Fibroblast of peridontal ligament (primary cell): ENCODE measurements around the gene PLEKHM1.
A peak's percentile ranks its signal among the peaks of the same experiment; 100 is the strongest.

Source experiments
- DNase-seq: peaks from one replicate; pipeline ENCODE4 v3.0.0-alpha.2; 2010; ENCODE audit errors: extremely low read depth

Gene PLEKHM1

DNA sequence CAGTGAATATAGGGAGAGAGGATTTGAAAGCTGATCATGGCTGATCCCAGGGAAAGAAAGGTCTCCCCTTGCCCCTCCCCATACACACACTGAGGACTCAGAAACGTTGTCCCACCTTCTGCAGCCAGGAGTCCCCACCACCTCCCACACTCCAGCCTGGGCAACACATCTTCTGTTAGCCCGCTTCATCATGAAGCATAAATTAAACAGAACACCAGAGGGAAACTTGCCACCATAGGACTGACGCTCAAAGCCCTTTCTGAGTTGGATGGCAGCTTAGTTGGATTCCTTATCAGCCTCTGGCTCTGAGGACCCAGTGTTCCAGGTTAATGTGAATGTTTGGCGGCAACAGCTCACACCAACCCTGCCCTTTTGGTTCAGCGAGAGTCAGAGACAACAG is 91.7 kb downstream of the PLEKHM1 start:
- no peak for DNase-seq

DNA sequence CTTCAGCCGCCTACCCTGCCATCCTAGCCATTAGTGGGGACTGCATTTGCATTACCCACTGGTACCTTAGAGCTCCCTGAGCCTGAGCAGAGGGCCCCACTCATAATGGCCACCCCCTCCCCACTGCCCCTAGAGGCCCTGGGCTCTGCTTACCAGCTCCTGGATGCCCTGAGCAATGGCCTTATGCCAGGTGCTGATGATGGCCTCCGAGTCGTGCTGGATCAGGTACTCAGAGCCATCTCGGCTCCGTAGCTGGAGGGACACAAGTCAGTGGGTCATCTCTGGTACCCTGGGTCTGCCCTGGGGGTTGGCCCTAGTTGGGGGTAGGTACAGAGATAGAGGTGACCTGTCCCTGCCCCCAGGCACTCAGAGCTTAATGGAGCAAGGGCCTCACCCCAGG is 92.7 kb downstream of the PLEKHM1 start:
- DNase-seq = no peak

DNA sequence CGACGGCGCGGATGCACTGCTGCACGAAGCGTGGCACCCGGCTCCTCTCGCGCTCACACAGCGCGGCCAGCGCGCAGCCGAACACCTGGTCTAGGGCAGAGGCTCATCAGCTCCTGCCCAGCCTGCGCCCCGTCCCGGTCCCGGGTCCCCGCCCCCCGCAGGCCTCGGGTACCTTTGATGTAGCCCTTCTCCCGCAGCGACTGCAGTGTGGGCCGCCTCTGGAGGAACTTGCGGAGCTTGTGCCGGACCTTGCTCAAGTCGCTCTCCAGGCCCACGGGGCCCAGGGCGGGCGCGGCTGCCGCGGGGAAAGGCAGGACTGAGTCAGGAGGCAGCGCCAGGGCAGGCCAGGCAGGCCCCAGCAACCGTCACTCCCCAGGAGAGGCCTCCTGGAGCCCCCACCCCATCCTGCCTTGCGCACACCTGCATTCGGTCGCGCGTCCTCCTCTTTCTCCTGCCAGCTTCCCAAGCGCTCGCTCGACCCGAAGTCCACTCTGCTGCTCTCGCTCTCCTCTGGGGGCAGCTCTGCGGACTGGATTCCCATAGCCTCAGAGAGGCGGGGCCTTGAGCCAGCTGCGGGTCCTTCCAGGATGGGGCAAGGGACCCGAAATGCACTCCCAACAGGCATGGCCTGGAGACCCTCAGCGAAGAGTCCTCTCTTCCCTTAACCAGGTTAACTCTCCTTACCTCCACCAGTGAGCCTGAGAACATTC is 93.9 kb downstream of the PLEKHM1 start:
- no peak for DNase-seq

DNA sequence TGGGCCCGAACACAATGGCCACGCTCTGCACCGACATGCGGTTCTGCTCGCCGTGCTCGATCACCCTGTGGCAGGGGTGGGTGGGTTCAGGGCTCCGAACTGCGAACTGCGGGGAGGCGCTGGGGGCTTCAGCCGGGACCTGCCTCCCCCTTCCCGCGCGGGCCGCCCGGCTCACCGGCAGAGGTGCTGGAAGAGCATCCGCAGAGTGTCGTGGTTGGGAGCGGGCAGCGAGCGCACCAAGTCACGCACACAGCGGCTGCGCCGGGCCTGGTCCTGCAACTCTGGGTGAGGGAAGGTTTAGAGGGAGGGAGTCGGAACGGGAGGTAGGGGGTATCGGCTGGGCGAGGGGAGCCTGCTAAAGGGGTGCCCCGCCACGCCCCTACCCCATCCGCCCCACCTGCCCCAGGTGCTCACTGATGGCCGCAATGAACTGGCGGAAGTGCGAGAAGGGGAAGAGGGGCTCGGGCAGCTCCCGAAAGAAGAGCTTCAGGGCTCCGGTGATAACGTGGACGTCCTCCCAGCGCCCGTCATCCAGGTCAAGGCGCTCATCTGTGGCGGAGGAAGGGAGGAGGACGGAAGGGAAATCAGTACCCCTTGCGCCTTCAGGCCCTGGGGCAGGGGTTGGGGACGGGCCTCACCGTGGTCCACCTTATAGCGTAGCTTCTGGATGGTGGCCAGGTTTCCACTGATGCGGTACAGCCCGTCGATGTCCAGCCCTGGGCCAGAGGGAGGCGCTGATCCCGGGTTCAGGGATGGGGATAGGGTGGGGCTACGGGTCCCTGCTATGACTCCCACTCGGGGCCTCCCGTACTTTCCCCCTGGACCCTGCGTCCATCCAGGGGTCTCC is 94.7 kb downstream of the PLEKHM1 start:
- DNase-seq = no peak

DNA sequence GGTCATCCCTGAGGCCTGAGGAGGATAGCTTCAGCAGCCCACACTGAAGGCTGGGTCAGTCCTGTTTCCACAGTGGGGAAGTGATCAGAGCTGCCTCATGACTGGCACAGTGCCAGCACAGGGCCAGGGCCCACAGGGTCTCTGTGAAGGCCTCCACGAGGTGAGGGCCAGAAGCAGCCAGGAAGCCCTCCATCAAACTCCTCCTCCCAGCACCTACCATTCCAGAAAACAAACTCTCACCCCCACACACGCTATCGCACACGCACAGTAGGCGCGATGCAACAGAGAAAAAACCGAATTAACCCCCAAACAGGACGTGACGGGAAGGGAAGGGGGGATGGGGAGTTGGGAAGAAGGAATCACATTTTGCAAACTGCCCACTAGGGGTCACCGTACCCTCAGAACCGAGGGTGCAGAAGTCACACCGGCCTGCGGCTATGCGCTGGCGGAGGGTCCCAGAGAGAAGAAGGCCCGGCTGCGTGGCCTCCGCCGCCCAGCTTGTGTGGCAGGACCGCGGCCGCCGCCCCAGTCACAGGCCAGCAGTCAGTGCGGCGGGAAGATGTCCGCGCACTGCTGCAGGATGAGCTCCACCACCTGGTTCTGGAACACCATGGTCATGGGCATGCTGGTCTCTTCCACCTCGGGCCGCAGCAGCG is 95.5 kb downstream of the PLEKHM1 start:
- peak; percentile 83 for DNase-seq

GRCh38 chr17:45394564-45394912 is 96.0 kb downstream of the PLEKHM1 start:
- DNase-seq = no peak

GRCh38 chr17:45394091-45394490 is 96.4 kb downstream of the PLEKHM1 start:
- no peak for DNase-seq

- DNase-seq = no peak
Observed at GRCh38 chr17:45393411-45393810, 97.1 kb downstream of the PLEKHM1 start.

- DNase-seq = no peak
Observed at GRCh38 chr17:45391918-45392317, 98.6 kb downstream of the PLEKHM1 start.

DNA sequence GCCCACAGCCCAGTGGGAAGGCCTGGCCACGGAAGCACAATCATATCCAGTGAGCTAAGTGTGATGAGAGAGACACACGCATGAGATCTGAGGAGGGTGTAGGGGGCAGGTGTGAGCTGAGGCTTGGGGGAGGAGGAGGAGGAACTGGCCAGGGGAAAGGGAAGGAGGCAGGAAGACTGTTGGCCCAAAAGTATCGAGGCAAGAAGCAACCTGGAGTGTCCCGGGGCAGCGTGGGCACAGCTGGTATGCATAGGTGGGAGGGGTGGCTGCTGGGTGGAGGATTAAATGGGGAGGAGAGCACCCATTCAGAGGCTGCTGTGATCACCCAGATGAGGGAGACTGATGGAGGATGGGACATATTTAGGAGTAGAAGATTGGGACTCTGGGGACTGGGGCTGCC is 99.2 kb downstream of the PLEKHM1 start:
- DNase-seq = no peak

DNA sequence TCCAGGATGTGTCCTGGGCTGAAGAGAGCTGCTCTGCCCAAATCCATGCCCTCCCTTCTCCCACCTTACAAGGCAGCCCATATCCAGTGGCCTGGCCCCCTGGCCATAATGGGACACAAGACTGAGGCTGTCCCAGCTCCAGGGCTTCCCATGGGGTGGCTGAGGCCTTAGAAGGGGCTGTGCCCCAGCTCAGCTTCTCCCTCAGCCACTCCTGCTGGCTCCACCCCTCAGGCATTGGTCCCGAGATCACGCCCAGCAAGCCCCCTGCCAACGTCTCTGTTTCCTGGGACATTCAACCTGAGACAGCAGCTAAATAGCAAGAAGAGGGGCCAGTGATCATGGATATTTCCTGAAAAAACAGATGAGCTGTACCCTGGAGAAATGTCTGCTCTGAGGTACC is 101.2 kb downstream of the PLEKHM1 start:
- no peak for DNase-seq

DNA sequence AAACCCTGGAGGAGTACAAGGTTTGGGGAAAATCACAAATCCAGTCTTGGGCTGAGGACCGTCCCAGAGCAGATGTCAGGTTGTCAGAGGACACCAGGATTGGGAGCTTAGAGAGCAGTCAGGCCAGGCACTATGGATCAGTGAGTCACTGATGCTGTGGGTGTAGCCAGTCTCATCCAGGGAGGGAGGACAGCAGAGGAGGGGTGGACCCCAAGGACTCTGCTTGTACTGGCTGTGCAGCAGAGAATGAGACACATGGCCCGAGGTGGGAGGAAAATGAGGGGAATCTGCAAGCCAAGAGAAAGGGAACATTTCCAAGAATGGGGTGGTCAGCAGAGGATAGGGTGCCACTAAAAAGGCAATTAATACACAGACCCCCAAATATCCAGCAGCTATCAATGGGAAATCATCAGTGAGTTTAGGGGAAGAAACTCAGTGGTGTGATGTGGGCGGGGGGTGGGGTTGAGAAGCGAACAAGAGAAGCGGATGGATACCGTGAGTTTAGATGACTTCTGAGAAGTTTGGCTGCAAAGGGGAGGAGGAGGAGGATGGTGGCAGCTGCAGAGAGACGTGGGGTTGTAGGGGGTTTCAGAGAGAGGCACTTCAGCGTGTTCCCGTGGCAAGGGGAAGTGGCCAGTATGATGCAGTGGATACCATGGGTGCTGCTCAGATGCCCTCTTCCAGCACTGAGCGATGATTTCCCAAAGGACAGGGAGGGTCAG is 101.8 kb downstream of the PLEKHM1 start:
- peak; percentile 29 for DNase-seq

- no peak for DNase-seq
Observed at GRCh38 chr17:45387739-45388138, 102.8 kb downstream of the PLEKHM1 start.

DNA sequence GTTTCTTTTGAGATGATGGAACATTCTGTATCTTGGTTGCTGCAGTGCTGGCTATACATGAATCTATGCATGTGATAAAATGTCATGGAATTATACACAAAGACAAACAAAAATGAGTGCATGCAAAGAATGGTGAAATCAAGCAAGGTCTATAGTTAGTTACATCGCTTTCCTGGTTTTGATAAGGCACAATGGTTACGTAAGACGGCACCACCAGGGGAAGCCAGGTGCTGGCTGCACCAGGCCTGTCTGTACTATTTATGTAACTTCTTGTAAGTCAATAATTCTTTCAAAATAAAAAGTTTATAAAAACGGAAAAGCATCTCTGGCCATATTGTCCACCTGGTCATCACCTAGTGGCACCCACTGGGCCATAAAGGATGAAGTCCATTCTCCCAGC is 104.3 kb downstream of the PLEKHM1 start:
- DNase-seq = no peak
